ENCODE data around the gene RUNDC1.
"Not testable (repeated sequence)": the region's sequence is repeated elsewhere in the genome, so short reads cannot be mapped to it uniquely, and the experiment has no call there.

Gene RUNDC1

DNA sequence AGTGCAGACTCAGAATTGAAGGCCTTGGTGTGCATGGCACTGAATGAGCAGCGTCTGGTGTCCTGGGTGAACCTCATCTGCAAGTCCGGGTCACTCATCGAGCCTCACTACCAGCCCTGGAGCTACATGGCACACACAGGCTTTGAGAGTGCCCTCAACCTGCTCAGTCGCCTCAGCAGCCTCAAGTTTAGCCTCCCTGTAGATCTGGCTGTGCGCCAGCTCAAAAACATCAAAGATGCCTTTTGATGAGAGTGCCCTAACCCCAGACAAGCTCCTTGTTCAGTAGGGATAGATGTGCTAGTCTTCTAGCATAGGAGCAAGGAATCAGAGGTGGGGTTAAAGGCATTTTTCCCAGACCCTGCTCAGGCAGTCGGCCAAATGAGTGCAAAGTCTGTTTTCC, 11.1 kb downstream of the RUNDC1 start:
- no peak for DNase-seq (ENCODE audit: low read depth)
- no peak overlapping the region for H3K4me3 ChIP-seq (ENCODE audit: low read length)
- TF ChIP-seq, protein P1, sequence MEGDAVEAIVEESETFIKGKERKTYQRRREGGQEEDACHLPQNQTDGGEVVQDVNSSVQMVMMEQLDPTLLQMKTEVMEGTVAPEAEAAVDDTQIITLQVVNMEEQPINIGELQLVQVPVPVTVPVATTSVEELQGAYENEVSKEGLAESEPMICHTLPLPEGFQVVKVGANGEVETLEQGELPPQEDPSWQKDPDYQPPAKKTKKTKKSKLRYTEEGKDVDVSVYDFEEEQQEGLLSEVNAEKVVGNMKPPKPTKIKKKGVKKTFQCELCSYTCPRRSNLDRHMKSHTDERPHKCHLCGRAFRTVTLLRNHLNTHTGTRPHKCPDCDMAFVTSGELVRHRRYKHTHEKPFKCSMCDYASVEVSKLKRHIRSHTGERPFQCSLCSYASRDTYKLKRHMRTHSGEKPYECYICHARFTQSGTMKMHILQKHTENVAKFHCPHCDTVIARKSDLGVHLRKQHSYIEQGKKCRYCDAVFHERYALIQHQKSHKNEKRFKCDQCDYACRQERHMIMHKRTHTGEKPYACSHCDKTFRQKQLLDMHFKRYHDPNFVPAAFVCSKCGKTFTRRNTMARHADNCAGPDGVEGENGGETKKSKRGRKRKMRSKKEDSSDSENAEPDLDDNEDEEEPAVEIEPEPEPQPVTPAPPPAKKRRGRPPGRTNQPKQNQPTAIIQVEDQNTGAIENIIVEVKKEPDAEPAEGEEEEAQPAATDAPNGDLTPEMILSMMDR (IDR thresholded peaks at IDR 0.05; ENCODE audit: insufficient read depth, low read depth, low read length, missing control alignments) = no peak

DNA sequence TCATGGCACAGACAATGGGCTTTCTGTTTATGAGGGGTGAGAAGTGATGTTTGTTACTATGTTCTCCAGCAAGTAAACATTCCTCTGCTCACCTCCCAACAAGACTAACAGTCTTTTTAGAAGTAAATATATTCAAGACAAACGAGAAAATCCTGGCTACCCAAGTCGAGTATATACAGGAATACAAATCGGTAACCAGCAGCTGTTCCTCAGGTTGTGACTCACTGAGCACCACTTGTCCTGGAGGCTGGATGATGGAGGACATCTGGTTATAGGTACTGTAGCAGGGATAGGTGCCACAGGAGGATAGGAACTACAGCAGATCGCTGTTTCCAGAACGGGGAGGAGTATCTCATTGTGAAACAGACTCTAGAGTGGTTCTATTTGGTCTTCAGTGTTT, 12.5 kb downstream of the RUNDC1 start:
- no peak overlapping the region for H3K4me3 ChIP-seq (ENCODE audit: low read length)
- TF ChIP-seq, protein P1 (IDR thresholded peaks at IDR 0.05; ENCODE audit: insufficient read depth, low read depth, low read length, missing control alignments) = no peak
- DNase-seq (ENCODE audit: low read depth) = no peak

DNA sequence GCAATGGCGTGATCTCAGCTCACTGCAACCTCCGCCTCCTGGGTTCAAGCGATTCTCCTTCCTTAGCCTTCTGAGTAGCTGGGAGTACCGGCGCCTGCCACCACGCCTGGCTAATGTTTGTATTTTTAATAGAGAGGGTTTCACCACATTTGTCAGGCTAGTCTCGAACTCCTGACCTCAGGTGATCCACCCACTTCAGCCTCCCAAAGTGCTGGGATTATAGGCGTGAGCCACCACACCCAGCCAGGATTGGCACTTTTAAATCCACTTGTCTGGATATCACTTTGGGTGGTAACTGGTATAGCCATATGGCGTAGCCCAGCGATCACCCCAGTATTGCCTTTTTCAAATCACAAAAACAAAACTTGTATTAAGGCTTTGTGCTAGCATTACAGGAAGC, 13.5 kb downstream of the RUNDC1 start:
- not testable (repeated sequence) for H3K4me3 ChIP-seq (ENCODE audit: low read length); DNase-seq (ENCODE audit: low read depth)

DNA sequence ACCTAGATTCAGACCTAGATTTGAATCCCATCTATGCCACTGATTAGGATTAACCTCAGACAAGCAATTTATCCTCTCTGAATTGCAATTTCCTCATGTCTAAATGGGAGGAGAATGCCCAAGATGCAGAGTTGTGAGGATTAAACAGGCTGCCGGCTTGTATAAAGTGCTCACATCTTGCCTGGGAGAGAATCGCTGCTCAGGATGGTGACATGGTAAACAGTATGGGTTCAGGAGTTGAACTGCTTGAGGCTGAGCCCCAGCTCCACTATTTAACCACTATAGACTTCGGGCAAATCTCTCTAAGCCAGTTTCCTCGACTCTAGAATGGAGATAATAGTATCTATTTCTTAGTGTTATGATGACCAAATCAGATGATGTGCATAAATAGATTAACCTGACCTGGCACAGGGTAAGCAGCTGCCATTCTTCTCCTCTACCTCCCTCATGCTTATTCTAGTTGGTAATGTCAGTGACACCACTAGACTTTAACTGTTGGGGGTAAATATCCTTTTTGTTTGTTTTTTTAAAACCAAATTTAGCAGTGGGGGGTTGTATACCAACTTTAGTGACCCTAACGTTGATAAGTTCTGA, 17.1 kb downstream of the RUNDC1 start:
- peak overlapping the region; percentile 30 for H3K4me3 ChIP-seq (ENCODE audit: low read length)
- no peak for DNase-seq (ENCODE audit: low read depth)
- TF ChIP-seq, protein P1 (IDR thresholded peaks at IDR 0.05; ENCODE audit: insufficient read depth, low read depth, low read length, missing control alignments) = no peak

DNA sequence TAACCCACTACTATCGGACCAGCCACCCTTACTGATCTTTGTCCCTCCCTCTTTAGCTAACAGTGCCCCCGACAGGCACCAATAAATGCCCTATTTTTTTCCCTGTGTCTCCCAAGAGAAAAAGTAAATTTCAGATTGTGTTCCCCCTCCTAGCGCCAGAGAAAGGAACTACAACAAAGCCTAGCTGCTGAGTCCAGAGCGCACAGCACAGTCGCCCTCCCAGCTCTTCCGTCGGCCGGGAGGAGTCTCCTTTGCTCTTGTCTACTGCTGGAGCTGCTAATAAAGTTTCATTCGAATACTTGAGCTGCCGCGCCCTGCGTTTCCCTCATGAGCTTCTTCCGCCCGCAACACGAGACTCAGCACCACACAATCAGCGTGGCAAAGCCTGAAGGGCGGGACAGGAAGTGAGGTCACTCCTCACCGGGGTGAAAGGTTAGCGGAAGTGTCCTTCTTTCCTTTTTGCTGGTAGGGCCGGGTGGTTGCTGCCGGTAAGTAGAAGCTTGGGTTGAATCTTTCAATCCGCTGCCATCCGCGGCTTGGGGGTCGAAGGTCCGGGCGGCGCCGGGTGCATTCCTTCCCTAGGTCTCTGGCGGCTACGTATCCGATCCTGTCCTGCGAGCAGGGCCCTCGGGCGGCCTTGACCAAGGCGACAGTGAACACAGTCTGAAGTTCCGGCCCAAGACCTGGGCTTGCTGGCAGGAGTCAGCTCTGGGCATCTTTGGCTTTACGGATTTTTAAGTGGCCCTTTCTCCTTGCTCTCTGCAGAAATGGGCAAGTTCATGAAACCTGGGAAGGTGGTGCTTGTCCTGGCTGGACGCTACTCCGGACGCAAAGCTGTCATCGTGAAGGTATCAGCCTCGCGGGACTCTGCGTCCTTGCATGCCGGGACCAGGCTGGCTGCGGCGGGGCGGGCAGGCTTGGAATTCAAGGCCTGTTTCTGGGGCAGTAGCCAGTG, 17.9 kb downstream of the RUNDC1 start, which contains the start of gene RPL27:
TSS of gene RPL27 (plus strand) at position 436 of the 955 bp plus-strand sequence. CDS start at position 768, 332 bp downstream.
- TF ChIP-seq, protein P1 (IDR thresholded peaks at IDR 0.05; ENCODE audit: insufficient read depth, low read depth, low read length, missing control alignments) = peak; percentile 83
- peak within 1 kb of the TSS; percentile 90 for H3K4me3 ChIP-seq (ENCODE audit: low read length)
- DNase-seq (ENCODE audit: low read depth) = peak; percentile 100

DNA sequence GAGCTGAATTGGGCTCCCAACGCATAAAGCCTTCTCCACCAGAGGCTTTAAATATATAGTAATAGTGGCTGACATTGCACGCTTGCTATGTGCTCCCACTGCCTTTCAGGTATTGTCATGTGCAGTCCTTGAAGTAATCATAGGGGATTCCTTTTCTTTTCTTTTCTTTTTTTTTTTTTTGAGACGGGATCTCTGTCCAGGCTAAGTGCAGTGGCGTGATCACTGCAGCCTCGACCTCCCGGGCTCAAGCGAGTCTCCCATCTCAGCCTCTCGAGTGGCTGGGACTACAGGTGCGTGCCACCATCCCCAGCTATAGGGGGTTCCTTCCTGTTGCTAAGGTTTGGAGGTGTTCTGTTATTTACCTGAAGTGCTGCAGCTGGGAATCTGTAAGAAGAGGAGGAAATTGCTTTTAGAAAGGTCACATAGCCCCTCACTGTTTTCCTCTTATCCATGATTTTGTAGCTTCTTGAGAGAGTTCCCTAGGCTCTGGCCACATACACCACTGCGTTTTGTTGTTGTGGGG, 18.7 kb downstream of the RUNDC1 start:
- TF ChIP-seq, protein P1 (IDR thresholded peaks at IDR 0.05; ENCODE audit: insufficient read depth, low read depth, low read length, missing control alignments) = no peak
- H3K4me3 ChIP-seq (ENCODE audit: low read length) = peak overlapping the region; percentile 90
- no peak for DNase-seq (ENCODE audit: low read depth)

DNA sequence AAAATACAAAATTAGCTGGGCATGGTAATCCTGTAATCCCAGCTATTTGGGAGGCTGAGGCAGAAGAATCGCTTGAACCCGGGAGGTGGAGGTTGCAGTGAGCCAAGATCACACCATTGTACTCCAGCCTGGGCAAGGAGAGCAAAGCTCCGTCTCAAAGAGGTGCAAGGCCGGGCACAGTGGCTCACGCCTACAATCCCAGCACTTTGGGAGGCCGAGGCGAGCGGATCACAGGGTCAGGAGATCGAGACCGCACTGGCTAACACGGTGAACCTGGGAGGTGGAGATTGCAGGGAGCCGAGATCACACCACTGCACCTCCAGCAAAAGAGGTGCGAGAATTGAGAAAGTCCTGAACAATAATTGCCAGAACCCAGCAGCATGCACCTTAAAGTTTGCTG, 20.5 kb downstream of the RUNDC1 start:
- not testable (repeated sequence) for H3K4me3 ChIP-seq (ENCODE audit: low read length); DNase-seq (ENCODE audit: low read depth)
